ENCODE measurements around the gene SSRP1. TPM values are rescaled to one million over a fixed set of nuclear protein-coding genes. Genes with fewer than 3 reads are reported as not detected.
A peak's percentile ranks its signal among the peaks of the same experiment; 100 is the strongest.

Gene SSRP1
- total RNA-seq, 2 experiments from 2014 or later: 158 to 196 TPM

DNA sequence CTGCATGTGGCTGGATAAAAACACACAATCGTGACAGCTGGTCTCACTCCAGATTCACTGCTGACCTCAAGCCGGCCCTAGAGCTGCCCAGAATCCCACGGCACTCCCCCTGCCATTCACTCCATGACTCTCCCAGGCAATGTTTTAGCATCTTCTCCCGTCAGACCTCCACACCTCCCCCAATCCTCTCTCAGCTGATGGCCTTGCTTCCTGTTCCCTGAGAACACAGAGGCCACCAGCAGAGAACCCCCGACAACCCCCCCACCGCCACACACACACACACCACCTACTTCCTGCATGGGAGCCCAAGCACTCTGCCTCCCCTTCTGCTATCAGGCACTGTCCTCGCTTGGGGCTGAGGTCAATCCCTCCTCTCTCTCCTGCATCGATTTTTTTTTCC lies 20.2 kb downstream of the SSRP1 start:
- H3K4me3 Mint-ChIP-seq: no peak overlapping the region
- ATAC-seq: no peak

DNA sequence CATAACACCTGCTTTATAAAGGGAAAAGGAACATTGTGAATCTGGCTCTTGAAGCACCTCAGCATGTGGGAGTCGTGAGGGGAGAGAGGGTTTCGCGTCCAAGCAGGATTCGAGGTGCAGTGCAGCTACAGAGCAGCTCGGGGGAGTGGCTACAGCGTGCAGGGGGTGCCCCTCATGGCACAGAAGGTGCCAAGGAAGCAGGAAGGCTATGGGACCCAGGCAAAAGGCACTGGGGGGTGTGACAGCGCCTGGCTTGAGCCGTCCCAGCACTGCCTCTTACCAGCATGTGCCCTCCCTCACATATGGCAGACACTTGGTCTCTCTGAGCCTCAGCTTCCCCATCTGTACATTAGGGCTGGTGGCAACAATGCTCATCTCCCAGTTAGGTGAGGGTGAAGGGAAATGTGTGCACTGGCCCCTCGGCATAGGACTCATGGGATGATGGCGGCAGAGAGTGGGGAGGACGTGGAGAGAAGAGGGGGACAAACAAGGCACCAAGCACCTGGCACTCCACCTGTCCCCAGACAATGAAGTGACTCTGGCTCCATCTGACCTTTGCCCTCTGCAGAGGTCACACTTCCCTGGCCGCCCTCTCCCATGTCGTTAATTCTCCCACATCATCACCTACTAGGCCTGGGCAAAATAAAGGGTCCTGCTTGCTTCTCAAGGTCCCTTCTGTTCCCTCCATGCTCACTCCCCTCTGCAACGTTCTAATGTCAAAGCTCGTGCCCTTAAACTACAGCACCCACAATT lies 21.3 kb downstream of the SSRP1 start:
- peaks cover 13% of the 10 kb centered on the region for H3K4me1 Mint-ChIP-seq
- CTCF ChIA-PET: no interaction called here
- H3K9me3 Mint-ChIP-seq (ENCODE audit: low read depth): no peaks in the 10 kb centered on the region

More for the DNA sequence above, 20.2 kb downstream of the SSRP1 start:
- Mint-ChIP-seq H3K27ac (no peak overlapping the region), H3K27me3 (no peaks in the 10 kb centered on the region), H3K9me3 (ENCODE audit: low read depth) (no peaks in the 10 kb centered on the region), H3K36me3 (no peaks in the 10 kb centered on the region), H3K4me1 (peaks cover 13% of the 10 kb centered on the region)
- CTCF ChIA-PET: interaction anchor here (0.9 kb wide), 2 partner anchors 66 to 350 kb away, joined by 3 read pairs; no protein-coding TSS in a partner anchor
- peak; percentile 66 for DNase-seq

DNA sequence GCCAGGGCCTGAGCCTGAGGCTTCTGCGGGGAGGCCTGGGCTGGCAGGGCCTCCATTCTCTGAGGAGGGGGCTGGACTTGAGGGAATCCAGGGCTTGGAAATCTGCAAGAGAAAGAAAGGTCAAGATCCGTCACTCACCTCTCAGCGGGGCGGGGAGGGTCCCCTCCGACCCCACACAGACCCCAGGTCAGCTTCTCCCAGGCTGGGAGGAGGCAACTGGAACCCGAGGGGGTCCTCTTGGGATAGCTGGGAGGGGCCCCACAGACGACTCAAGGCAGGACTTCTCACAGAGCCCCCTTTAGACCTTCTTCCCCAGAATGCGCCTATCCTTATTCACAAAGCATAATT lies 21.9 kb downstream of the SSRP1 start:
- ATAC-seq (no peak), DNase-seq (no peak)
- Mint-ChIP-seq H3K4me3 (no peak overlapping the region), H3K36me3 (no peaks in the 10 kb centered on the region), H3K4me1 (peaks cover 13% of the 10 kb centered on the region), H3K9me3 (ENCODE audit: low read depth) (no peaks in the 10 kb centered on the region), H3K27ac (no peak overlapping the region), H3K27me3 (no peaks in the 10 kb centered on the region)
- CTCF ChIA-PET: interaction anchor here (1.2 kb wide), 1 partner anchor 9 kb away, joined by 4 read pairs; no protein-coding TSS in a partner anchor

More for the DNA sequence above, 21.3 kb downstream of the SSRP1 start:
- no peak for DNase-seq
- H3K27me3 Mint-ChIP-seq: no peaks in the 10 kb centered on the region
- H3K27ac Mint-ChIP-seq: no peak overlapping the region
- ATAC-seq: no peak
- H3K36me3 Mint-ChIP-seq: no peaks in the 10 kb centered on the region
- H3K4me3 Mint-ChIP-seq: no peak overlapping the region

DNA sequence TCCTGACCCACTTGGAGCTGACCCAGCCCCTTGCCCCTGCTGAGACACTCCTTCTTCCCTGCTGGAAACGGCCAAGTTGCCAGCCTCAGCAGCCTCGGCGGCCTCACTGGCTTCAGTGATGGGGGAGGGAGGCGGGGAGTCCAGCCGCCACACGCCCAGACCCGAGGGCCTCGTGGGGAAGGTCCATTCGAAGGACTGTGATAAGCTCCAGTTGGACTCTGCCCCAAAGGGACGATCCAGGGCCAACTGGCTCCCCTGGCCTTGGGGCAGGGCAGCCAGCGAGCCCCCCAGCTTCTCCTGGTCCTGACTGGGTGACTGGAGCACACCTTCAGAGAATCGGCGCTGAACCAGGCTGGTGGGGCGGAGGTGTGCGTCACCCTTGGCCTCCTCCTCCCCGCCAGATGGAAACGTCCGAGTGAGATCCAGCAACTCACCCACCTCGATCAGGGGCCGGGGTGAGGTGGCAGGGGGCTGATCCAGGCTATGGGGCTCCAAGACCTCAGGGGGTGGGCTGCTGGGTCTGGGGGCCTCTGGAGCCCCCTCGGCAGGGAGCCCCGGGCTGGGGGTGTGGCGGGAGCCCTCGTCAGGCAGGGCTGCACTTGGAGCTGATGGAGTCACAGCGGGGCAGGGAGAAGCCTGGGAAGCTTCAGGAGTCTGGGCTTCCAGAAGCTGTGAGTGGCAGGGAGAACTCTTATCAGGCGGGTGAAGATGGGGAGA lies 22.5 kb downstream of the SSRP1 start:
- Mint-ChIP-seq H3K4me3 (no peak overlapping the region), H3K27me3 (no peaks in the 10 kb centered on the region), H3K4me1 (peaks cover 13% of the 10 kb centered on the region), H3K36me3 (no peaks in the 10 kb centered on the region), H3K27ac (no peak overlapping the region), H3K9me3 (ENCODE audit: low read depth) (no peaks in the 10 kb centered on the region)
- ATAC-seq: no peak
- CTCF ChIA-PET: interaction anchor here (1.2 kb wide), 1 partner anchor 9 kb away, joined by 4 read pairs; no protein-coding TSS in a partner anchor
- DNase-seq: no peak

DNA sequence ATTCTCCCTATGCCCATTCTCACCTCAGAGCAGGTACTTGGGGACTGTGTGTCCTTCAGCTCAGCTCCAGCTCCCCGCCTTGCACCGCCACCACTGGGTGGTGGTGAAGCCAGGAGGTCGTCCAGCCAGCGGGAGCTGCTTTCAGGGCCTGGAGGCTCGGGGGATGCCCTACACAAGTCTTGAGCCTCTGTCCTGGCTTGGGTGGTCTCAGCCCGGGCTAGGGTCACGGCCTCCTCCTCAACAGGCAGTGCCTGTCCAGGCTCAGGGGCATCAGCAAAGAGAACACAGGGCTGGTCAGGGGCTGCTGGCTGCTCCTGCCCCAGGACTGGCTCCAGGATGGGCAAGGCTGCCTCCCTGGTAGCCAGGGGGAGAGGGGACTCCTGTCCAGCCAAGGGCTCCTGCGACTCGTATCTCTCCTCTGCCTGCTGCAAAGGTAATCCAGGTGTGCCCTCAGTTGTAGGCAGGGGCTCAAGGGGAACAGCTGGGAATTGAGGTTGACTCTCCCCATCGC lies 23.1 kb downstream of the SSRP1 start:
- Mint-ChIP-seq H3K27ac (no peak overlapping the region), H3K36me3 (no peaks in the 10 kb centered on the region), H3K4me1 (peaks cover 13% of the 10 kb centered on the region), H3K9me3 (ENCODE audit: low read depth) (no peaks in the 10 kb centered on the region), H3K27me3 (no peaks in the 10 kb centered on the region), H3K4me3 (no peak overlapping the region)
- CTCF ChIA-PET: interaction anchor here (1.2 kb wide), 3 partner anchors 9 to 33 kb away, joined by 4 to 6 read pairs (median 6); no protein-coding TSS in a partner anchor
- DNase-seq: no peak
- ATAC-seq: no peak

DNA sequence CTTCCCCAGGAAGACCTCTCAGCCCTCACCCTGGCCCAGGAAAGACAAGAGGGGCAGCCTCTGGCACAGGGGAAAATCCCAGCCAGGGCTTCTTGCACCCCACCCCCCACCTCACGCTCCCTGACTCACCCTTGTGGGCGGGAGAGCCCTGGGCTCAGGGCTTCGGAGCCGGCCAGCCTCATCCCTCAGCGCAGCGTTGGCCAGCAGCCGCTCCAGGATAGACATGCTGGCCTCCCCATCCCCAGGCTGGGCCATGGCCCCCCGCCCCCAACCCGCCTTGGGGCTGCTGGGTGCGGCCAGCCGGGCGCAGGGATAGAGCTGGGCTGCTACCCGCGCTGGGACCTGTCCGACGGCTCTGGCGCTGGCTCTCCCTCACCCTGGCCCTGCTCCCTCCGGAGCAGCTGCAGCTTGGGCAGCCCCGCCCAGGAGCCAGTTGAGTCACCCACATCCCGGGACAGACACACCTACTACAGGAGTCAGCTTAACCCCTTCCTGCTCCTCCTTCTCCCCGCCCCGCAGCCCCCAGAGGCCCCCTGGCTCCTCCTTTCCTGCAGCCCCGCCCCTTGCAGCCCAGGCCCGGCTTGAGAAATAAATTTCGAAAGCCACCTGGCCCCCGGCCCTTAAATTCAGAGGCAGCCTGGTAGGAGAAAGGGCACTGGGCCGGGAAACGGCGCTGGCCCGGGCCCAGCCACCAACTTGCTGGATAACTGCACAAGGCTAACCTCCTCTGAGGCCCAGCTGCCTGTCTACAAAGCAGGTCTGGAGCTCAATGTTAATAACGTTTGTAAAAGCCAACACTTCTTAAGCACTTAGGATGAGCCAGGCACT lies 24.4 kb downstream of the SSRP1 start:
- CTCF ChIA-PET: interaction anchor here (0.9 to 1.3 kb wide), 4 partner anchors 10 to 257 kb away, joined by 3 to 6 read pairs (median 4); partner anchors contain the start of gene UBE2L6

DNA sequence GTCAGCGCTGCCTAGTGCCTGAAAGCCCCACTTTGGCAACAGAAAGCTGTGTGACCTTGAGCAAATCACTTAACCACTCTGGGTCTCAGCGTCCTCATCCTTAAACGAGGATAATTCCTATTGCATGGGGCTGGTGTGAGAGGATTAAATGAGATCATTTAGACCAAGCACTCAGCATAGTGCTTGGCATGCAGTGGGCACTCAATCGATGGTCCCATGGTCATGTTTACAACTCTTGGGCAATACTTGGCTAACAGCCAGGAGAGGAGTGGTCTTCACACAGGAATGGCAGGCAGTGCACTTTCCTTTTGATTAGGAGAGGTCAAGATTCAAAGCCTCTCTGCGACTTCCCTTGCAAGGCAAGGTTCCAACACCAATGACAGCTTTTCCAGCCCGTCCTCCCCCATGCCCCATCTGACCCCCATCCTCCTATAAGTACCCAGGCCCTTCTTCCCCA lies 25.0 kb downstream of the SSRP1 start:
- ATAC-seq: no peak
- CTCF ChIA-PET: interaction anchor here (1.3 kb wide), 1 partner anchor 257 kb away, joined by 3 read pairs; the partner anchor contains the start of gene UBE2L6
- DNase-seq: no peak
- H3K27me3 Mint-ChIP-seq: no peaks in the 10 kb centered on the region
- H3K36me3 Mint-ChIP-seq: no peaks in the 10 kb centered on the region
- peaks cover 13% of the 10 kb centered on the region for H3K4me1 Mint-ChIP-seq
- no peaks in the 10 kb centered on the region for H3K9me3 Mint-ChIP-seq (ENCODE audit: low read depth)
- H3K4me3 Mint-ChIP-seq: peak overlapping the region; percentile 27
- no peak overlapping the region for H3K27ac Mint-ChIP-seq

More for the DNA sequence above, 24.4 kb downstream of the SSRP1 start:
- H3K27me3 Mint-ChIP-seq: no peaks in the 10 kb centered on the region
- H3K36me3 Mint-ChIP-seq: no peaks in the 10 kb centered on the region
- peak; percentile 90 for DNase-seq
- no peaks in the 10 kb centered on the region for H3K9me3 Mint-ChIP-seq (ENCODE audit: low read depth)
- peak overlapping the region; percentile 27 for H3K4me3 Mint-ChIP-seq
- H3K4me1 Mint-ChIP-seq: peaks cover 13% of the 10 kb centered on the region
- ATAC-seq: peak; percentile 99
- no peak overlapping the region for H3K27ac Mint-ChIP-seq

DNA sequence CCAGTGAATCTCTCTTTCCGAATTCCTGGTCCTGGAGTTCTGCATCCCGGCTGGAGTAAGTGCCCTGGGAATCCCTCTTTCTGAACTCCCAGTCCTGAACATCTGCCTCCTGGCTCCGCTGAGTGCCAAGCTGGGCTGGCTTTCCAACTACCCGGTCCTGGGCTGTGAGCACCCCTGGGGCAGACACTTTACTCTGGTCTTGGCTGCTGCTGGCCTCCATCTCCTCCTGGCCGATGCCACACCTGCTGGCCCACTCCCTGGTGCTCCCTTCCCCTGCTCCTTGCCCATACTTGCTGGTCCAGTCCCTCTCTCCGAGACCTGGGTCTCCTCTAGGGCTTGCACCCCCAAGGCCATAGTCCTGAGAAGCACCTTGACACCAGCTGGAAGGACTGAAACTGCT lies 25.6 kb downstream of the SSRP1 start:
- H3K4me3 Mint-ChIP-seq: no peak overlapping the region
- ATAC-seq (no peak), DNase-seq (no peak)
- no peak overlapping the region for H3K27ac Mint-ChIP-seq
- H3K9me3 Mint-ChIP-seq (ENCODE audit: low read depth): no peaks in the 10 kb centered on the region
- H3K27me3 Mint-ChIP-seq: no peaks in the 10 kb centered on the region
- peaks cover 13% of the 10 kb centered on the region for H3K4me1 Mint-ChIP-seq
- CTCF ChIA-PET: no interaction called here
- H3K36me3 Mint-ChIP-seq: no peaks in the 10 kb centered on the region

DNA sequence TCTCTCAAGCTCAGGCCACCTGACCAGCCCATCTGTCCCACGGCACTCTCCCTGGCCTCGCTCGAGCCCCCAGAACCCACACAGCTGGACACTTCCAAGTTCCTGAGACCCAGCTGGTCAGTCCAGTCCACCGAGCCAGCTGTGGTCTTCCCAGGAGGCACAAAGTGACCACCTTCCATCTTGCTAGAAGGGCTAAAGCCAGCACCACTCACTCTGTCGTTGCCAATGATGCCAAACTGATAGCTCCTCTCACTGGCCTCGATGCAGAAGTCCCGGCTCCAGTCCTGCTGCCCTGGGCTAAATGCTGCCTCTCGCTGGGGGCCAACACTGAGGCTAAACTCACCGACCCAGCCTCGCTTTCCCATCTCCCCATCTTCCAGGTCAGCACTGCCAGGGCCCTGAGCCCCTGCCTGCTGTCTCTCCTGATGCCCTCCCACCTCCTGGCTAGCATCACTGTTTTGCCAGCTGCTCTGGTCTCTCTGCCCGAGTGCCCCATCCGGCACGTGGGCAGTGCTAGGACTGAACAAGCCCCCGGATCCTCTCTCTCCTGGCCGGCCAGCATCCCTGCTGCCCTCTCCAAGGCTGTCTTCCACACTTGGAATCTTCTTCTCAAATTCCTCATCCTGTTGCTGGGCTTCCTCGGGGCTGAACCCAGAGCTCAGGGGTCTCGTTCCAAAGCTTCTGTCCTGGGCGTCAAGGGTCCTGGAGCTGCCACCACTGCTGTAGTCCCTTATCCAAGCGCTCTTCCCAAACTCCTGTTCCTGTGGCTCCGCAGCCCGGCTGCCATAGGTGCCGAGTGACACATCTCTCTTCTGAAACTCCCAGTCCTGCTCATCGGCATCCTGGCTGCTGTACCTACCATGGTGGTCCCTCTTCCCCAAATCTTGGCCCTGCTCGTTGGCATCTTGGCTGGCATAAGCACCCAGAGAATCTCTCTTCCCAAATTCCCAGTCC lies 26.3 kb downstream of the SSRP1 start:
- Mint-ChIP-seq H3K4me3 (no peak overlapping the region), H3K36me3 (no peaks in the 10 kb centered on the region), H3K9me3 (ENCODE audit: low read depth) (no peaks in the 10 kb centered on the region), H3K4me1 (peaks cover 13% of the 10 kb centered on the region), H3K27ac (no peak overlapping the region), H3K27me3 (no peaks in the 10 kb centered on the region)
- CTCF ChIA-PET: no interaction called here
- ATAC-seq: no peak
- no peak for DNase-seq

DNA sequence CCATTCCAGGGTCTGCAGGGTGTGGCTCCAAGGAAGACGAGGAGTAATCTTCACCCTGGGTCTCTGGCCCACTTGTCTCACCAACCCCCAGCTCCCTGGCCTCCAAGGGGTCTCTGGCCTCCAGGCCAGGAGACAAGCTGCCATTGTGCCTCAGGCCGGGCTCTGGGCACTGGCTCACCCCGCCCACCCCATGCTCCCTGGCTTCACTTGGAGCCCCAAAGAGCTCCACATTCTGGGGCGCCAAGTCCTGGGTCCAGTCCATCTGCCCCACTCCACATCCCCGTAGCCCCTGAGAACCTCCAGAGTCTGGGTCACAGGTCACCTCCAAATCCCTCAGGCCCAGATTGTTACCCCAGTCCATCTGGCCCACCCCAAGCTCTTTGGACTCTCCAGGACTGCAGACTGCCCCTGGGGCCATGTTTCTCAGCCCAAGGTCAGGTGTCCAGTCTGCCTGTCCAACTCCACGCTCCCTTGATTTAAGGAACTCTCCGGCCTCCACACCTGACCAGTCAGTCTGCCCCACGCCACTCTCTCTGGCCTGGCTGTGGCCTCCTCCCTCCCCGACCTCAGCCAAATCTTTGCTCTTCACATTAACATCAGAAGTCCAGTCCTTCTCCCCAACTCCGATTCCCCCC lies 27.1 kb downstream of the SSRP1 start:
- Mint-ChIP-seq H3K36me3 (no peaks in the 10 kb centered on the region), H3K4me3 (no peak overlapping the region), H3K27ac (no peak overlapping the region), H3K27me3 (no peaks in the 10 kb centered on the region), H3K9me3 (ENCODE audit: low read depth) (no peaks in the 10 kb centered on the region), H3K4me1 (peaks cover 13% of the 10 kb centered on the region)
- DNase-seq: no peak
- ATAC-seq: no peak
- CTCF ChIA-PET: interaction anchor here (0.6 to 1.4 kb wide), 2 partner anchors 13 to 15 kb away, joined by 3 to 4 read pairs; no protein-coding TSS in a partner anchor

DNA sequence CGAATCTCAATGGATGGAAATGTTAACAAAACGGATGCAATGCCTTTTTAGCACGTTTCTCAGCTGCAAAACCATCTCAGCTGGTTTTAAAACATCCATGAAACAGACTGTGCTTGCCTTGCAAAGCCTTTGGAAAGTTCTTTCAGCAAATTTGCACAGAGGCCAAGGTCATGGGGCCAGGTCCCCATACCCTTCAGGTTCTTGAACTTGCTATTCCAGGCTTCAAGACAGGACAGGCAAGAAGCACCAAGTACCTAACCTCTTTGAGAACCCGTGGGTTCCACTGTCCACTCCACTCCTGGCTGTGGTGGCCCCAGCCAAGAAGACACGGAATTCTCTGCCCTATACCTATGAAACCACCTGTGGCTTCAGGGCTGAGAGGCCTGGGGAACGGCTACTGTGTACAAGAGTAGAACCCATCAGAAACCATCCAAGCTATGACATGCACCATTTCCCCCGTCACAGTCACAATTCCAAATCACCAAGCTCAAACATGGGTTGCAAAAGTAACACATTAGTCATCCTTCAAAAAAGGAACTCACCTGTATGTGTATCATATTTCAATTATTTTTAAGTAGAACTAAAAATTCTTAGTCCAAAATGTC lies 27.9 kb downstream of the SSRP1 start:
- CTCF ChIA-PET: interaction anchor here (1.4 kb wide), 1 partner anchor 14 kb away, joined by 3 read pairs; no protein-coding TSS in a partner anchor
- no peak overlapping the region for H3K27ac Mint-ChIP-seq
- H3K4me1 Mint-ChIP-seq: peaks cover 13% of the 10 kb centered on the region
- H3K9me3 Mint-ChIP-seq (ENCODE audit: low read depth): no peaks in the 10 kb centered on the region
- ATAC-seq: no peak
- H3K4me3 Mint-ChIP-seq: no peak overlapping the region
- DNase-seq: no peak
- H3K36me3 Mint-ChIP-seq: no peaks in the 10 kb centered on the region
- H3K27me3 Mint-ChIP-seq: no peaks in the 10 kb centered on the region
